GM18909 (cell line): Measurements from ENCODE around the gene MTCL1.

Source experiments
- ATAC-seq: cut with Tn5 transposase; IDR thresholded peaks from one replicate; pipeline ENCODE4 v1.9.1; 2021; ENCODE audit warnings: mild to moderate bottlenecking; ENCODE audit not compliant: unreplicated experiment, poor library complexity

MTCL1 gene

DNA sequence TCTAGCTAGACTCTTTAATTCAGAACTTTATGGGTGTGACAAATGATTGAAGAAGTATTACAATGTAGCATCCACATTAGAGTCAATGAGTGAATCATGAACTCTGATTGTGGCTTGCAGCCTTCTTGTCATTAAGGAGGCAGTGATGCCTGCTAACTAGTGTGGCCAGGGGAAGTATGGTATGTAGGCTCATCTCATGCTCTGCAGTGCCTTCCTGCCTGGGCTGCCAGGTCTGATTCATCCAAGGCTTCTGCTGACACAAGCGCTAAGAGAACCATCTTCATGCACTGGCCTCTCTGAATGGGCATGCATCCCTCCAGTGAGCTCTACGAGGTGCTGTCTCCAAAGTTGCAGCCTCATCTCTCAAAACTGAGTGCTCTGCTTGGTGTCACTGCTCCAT is 144.3 kb downstream of the MTCL1 start:
- ATAC-seq = no peak

DNA sequence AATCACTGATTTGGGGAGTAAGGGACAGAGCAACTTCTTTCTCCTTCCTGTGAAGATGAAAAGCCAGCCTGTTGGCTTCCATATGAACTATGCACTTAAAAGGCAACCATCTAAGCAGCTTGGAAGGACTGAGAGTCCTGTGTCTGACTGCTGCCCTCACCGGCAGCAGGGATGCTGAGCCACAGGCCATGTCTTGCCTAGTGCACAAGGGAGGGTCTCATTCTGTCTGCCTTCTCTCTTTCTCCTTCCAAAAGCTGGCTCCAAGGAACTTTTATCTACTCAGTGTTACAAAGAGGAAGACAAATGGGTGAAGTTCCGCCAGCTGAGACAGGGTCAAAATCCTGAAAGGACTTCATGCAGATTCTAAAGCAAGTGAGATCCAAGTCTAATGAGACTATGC is 146.3 kb downstream of the MTCL1 start:
- no peak for ATAC-seq

DNA sequence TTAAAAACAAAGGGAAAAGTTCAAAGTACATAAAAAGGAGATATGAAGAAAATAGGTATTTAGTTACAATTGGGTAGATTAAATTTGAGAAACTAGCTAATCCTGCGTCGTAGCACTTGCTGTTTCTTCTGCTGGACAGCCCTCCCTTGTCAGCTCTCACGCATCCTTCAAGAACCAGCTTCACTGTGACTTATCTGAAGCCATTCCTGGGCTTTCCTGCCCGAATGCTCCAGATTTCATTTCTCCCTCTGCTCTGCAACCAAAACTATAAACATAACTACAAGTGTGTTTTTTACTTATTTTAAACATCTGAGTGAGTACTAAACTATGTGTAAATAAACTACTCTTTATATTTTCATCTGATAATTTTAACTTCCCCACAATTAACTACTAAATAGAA is 149.2 kb downstream of the MTCL1 start:
- no peak for ATAC-seq

DNA sequence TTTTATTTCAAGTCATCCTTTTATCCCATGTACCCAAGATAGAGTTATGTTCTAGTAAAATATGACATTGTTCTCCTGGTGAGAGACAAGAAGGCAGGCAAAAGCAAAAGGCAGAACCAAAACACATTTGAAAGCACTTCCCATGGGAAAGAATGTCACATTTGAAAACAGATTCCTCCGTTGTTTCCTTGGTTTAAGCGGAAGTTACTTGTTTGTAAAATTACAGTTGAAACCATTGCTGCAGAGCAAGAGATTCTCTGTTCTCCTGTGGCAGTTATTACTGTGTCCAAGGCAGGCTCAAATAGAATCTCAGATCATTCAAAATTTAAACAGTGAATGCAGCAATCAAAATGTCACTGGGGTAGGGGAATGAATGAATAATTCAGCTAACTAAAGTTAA is 149.6 kb downstream of the MTCL1 start:
- ATAC-seq = no peak

DNA sequence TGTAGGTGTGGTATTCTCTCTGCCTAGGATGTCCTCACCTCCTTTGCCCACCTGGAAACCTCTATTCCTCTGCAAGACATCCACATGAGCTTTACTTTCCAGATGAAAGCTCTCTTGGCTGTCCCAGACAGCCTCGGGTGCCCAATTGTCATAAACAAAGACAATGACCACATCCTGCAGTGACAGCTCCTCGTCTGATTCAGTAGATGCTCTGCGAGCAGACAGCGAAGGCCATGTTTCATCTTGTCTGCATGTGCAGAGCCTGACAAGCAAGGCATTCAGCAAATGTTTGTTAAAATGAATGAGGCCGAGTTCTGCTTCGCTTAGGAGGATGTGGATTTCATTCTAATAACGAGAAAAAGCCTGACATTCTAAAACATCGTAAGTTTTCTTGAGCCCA is 150.9 kb downstream of the MTCL1 start:
- ATAC-seq = no peak

DNA sequence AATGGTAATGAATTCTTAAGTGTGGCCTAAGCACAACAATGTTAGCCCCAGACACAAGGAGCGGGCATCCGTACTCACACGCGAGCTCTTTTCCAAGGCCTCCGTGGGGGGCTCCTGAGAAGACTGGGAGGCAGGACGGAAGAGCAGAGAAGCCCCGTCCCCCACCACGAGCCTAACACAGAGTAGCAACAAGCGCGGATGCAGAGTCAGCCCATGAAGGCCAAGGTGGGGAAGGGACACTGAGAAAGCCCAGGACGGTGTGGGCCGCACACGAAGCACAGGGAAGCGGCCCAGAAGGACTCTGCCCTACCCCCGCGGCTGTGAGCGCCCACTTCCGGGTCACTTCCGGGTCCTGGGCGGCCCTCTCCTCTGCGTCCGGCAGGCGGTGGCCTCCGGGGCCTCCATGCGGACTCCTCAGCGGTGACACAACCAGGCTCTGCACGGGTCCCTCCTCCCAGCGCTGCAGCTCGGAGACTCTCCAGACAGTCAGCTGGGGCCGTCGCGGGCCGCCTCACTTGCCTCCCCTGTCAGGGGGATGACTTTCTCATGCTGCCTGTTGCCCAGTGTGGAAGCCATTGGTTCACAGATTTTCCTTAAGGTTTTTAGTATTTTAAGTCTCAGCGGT is 151.5 kb downstream of the MTCL1 start:
- ATAC-seq = no peak

DNA sequence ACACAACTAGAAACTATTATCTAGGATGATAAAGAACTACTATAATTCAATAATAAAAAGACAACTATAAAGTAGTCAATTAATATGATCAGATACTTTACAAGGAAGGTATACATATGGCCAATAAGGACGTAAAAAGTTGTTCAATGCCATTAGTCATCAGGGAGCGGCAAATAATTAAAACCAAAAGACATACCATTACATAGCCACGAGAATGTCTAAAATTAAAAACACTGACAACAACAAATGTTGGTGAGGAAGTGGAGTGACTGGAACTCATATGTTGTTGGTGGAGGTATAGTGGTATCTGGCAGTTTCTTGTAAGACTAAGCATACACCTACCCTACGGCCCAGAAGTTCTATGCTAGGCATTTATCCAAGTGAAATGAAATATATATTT is 152.4 kb downstream of the MTCL1 start:
- ATAC-seq = no peak

DNA sequence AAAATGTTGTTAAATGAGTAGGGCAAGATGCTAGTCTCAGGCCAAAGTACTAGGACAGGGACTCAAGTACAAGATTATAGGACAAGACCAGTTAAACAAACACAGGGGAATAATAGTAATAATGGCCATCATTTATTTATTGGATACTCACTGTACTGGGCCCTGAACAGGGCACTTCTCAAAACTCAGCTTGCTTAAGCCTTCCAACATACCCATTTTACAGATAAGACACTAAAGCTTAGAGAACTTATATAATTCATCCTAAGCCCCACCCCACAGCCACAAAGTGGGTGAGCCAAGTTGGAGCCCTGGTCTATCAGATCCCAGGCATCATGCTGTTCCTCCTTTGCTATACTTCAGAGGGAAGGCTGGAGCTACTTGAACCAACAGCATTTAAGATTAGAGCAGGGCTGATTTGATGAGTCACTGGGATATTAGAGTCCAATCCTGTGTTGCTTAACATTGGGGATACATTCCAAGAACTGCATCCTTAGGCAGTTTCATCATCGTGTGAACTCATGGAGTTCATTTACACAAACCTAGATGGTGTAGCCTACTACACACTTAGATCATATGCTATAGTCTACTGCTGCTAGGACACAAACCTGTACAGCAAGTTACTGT is 153.6 kb downstream of the MTCL1 start:
- ATAC-seq = no peak

DNA sequence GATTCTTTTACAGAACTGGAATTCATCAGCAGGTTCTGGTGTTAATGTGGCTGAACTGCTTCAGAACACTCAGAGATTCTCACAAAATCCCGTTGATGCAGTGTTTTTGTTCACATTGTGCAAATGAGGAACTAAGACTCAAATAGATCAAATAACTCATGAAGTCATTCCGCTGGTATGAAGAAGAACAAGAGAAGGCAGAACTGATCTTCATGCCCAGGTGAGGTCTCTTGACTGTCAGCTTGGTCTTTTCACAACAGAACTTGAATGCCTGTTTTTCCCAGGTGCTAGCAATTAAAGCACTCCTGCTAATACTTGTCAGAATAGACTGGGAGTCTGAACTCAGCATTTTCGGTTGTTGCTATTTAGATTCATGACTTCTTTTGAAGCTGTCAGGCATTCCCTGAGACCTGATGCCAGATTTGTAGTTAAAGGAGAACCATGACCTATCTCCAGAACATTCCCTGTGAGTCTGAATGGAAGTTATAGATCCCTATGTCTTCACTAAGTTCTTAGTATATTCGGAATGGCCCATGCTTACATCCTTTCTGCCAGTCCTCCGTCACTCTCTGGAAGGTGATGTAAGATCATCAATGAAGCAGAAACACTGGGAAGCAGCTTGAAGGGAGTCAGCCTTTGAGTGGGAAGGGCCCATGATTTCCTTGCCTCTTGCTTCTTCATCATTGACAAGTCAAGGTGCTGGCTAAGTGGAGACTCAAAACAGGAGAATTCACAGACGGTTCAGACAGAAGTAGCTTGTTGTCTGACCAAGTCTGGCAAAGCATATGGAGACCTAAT is 155.7 kb downstream of the MTCL1 start:
- no peak for ATAC-seq

DNA sequence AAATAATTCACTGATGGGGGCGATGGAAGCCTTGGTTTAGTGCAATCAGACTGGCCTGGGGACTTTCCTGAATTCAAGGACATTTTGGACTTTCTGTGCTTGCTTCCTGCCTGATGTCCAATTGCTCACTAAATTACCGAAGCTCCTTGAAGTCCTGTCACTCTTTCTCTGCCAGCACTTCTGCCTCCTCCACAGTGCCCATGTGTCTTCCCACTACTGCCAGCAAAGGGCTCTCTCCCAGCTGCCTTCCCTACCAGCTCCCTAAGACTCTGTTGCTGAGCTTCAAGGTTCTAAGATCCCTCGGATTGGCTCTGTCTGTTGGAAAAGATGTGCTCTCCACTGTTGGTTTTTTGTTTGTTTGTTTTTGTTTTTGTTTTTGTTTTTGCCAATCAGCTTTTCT is 158.1 kb downstream of the MTCL1 start:
- ATAC-seq = no peak

DNA sequence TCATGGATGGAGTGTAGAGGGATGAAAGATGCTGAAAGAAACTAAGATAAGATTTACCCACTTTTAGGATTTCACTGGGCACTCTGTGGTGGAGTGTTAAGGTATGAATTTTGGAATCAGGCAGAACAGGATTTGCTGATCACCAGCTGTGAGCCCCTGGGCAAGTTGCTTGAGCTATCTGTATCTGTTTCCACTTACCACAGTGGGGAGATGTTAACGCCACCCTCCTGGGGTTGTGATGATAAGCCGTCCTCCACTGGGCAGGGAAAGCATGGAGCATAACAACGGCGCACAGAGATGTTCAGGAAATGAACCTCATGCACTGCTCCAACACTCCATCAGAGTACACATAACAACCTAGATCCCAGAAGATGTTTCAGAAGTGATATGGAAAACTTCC is 160.6 kb downstream of the MTCL1 start:
- no peak for ATAC-seq

DNA sequence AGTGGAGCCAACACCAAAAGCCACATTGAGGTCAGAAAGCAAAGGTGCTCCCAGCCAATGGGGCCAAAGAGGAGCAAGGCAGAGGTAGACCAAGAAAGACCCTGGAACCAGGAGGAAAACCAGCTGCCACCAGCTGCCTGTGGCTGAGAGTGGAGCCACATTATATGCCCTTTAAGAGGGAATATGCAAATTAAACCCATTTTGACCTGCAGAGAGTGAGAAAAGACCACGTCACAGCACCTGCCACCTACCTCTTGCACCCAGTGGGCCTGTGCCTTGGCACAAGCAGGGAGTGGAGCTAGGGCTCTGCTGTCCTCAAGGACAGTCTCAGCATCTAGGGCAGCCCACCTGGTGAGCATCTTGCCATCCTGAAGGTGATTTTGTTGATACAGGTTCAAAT is 161.3 kb downstream of the MTCL1 start:
- ATAC-seq = no peak

DNA sequence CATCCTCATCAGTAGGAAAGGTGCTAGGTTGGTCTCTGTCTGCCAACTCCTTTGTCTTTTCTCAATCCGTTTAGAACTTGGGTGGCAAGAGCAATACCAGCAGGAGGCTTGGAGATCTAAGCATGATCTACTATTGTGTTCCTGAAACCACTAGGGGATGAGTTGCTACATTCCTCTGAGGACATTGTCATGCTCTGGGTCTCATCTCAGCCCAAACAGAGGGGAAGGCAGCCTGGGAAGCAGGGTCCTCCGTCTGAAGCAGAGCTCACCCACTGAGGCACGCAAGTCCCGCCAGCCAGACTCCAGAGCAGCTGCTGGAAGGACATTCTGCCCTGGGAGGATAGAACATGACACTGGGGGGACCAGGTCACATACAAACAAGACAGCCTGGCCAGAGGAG is 162.9 kb downstream of the MTCL1 start:
- no peak for ATAC-seq

DNA sequence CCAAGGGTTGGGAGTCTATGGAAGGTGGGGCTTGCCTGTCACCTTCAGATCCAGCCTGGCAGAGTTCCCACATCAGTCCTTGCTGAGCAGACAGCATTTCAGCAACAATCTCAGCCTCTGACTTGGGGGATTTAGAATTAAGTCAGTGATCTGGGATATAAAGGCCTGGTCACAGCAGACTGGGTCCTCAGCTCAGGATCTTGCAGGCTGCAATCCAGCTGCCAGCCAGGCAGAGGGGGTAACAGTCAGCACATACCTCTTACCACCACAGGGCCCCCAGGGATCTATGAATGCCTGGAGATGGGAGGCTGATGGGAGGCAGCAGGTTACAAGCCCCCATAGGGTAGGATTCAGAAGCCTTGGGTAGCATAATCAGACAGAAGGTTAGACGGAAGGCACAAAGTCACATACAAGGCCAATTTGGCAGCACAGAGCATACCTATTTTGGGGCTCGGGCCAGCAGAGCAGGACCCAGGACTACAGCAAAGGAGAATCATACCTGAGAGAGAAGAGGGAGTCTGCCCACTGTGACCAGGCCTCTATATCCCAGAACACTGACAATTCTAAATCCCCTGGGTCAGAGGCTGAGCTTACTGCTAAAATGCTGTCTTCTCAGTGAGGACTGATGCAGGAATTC is 163.5 kb downstream of the MTCL1 start:
- ATAC-seq = no peak

DNA sequence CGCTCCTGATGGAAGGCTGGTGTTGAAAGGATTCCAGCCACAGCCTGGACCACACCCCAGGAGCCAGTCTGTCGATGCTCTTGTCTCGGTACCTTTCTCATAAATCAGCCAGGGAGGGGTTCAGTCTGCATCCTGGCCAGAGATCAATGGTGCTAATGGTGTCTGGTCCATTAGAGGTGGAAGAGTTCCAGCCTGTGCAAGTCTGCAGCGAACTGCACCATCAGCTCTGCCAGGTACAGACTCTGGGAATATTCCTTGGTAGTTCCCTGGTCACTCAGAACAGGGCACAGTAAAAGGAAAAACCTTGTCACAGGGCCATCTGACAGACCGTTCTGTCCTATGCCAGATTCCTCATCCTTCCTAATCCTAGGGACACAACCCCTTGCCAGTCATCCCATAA is 164.3 kb downstream of the MTCL1 start:
- ATAC-seq = no peak

DNA sequence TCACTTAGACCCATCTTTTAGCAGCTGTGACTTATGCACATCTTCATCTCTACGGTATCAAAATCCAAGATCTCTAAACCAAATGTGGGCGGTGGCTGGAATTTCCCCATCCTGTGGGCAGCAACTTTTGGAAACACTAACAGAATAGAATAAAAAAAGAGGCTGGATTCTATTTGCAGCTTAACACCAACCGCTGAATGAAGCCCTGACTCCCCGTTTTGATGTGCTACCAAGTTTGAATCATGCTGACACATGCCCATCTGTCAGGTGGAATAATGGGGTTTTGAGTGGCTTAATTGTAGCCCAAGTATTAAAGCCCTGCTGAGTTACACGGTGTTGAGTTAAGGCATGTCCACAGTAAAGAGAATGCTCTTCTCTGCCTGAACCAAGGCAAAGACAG is 165.2 kb downstream of the MTCL1 start:
- ATAC-seq = no peak

DNA sequence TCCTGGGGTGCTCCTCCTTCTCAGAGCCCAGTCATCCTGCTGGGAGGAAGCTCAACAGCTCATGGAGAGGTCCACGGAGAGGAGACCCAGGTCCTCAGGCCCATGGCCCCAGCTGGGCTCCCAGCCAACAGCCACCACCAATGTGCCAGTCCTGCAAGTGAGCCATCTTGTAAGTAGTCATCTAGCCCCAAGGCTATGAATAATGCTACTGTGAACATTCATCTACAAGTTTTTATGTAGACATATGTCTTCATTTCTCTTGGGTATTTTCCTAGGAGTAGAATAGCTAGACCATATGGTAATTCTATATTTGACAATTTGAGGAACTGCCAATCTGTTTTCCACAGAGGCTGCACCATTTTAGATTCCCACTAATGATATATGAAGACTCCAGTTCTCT is 166.1 kb downstream of the MTCL1 start:
- ATAC-seq = no peak

DNA sequence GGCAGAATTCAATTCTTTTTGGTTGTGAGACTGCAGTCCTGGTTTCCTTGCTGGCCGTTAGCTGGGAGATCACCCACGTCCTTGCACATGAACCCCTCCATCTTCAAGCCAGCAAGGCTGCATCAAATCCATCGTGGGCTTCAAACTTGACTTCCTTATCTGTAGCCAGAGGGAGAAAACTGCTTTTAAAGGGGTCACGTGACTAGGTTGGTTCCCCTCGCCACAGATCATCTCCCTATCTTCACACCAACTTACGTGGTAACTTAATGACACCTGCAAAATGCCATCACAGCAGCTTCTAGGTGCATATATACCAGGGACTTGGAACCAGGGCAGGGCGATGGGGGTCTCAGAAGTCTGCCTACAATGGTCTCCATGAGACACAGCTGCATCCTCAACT is 169.5 kb downstream of the MTCL1 start:
- ATAC-seq = no peak

DNA sequence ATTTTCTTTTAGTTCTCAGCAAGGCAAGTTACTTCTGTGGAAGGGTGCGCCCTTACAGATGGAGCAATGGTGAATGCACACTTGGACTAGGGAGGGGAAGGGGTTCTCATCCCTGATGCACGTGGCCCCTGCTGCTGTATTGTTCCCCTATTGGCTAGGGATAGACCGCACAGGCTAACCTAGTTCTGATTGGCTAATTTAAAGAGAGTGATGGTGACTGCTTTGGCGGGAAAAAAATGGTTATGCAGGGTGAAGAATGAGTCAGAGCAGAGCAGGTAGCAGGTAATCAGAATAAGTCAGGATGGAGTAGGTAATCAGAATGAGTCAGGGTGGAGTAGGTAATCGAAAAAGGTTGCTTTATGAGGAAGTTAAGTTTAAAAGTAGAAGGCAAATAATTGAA is 171.5 kb downstream of the MTCL1 start:
- no peak for ATAC-seq

DNA sequence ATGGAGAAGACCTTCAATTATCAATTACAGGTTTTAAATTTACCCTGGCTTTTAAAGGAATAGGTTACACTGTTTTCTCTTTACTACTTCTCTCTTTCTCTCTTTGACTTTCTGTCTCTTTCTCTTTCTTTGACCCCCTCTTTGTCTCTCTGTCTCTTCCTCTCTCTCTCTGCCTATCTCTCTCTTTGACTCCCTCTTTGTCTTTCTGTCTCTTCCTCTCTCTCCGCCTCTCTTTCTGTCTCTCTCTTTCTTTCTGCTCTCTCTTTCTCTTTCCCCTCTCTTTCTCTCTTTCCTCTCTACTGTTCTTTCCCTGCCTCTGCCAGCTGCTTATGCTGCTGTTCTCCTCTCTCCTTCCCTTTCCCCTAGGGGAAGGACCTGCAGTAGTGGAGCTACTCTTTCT is 175.7 kb downstream of the MTCL1 start:
- ATAC-seq = no peak
